Activated CD4-positive, alpha-beta T cell treated with anti-CD3 and anti-CD28 coated beads for 24 hours (primary cell): Measurements from ENCODE around the gene PAN3.

Experiments used
- DNase-seq, 2 donors: peaks; one replicate each; pipeline ENCODE4 v3.0.0-alpha.2; 2020; ENCODE audit warnings: low read depth in 2 of 2

Gene PAN3

GRCh38 chr13:28337166-28338005 lies 199.0 kb downstream of the PAN3 start:
- DNase-seq, result no peak

- no peak for DNase-seq
Observed at GRCh38 chr13:28338006-28338574, 199.7 kb downstream of the PAN3 start.

DNA sequence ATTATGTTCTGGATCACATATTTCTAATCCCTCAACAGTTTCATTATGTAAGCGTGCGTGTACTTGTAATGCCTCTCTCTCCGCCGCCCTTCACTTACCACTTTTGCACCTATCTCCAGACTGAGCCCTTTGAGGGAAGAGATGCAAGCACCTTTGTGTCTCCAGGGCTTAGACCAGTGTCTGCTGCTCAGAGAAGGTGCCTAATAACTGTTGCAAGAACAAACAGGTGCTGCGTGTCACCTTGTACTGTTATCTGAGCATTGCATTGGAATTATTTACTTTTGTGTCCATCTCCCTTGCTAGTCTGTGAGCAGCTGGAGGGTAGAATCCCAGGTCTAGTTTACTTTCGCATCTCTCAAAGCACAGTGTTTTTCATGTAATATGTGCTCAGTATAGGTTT lies 200.4 kb downstream of the PAN3 start:
- no peak for DNase-seq

GRCh38 chr13:28339419-28339818 lies 201.1 kb downstream of the PAN3 start:
- no peak for DNase-seq

DNA sequence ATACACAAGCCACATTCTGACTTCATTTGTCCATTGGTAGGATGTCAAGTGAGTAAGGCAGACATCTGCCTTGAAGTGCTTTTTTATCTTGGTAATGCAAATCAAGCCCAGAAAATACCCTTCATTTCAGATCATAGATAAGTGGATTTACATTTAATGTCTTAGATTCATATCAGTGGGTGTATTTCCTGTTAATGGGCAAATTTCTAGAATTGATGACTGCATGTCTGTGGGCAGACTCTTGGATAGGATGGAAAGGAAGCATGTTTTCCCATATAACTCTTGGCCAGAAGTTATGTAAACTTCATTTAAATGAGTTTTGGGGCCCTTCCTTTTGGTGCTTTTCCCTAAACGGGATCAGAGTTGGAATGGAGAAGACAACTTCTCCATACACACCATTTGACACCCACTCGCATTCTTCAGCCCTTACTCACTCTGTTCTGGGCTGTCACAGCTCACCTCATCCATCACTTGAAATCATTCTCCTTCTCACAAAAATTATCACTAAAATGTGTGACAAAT lies 202.0 kb downstream of the PAN3 start:
- DNase-seq, result no peak

DNA sequence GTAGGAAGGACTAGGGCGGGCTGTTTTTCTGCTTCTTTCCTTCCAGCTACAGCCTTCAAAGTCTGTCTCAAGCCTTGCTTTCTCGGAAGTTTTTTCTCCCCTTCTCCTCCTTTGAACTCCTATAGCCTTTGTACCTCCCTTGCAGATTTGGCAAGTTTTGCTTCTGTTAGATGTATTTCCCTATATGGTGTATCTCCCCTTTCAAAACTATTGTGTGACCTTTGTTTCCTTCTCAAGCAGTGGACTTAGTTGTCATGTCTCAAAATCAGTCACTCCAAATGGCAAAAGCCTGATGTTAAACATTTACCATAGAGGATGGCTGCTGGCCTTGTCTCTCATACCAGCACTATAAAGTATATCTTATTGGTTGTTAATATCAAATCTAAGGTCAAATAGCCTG lies 203.9 kb downstream of the PAN3 start:
- no peak for DNase-seq

- DNase-seq, result no peak
Observed at GRCh38 chr13:28344163-28344562, 205.8 kb downstream of the PAN3 start.
